ENCODE data around the gene RSPH3. TPM values are rescaled to one million over a fixed set of nuclear protein-coding genes. Genes with fewer than 3 reads are reported as not detected.
"Not testable (repeated sequence)": the region's sequence is repeated elsewhere in the genome, so short reads cannot be mapped to it uniquely, and the experiment has no call there.

RSPH3 gene
- total RNA-seq, 2 experiments from 2014 or later: 0.59 to 1.1 TPM

DNA sequence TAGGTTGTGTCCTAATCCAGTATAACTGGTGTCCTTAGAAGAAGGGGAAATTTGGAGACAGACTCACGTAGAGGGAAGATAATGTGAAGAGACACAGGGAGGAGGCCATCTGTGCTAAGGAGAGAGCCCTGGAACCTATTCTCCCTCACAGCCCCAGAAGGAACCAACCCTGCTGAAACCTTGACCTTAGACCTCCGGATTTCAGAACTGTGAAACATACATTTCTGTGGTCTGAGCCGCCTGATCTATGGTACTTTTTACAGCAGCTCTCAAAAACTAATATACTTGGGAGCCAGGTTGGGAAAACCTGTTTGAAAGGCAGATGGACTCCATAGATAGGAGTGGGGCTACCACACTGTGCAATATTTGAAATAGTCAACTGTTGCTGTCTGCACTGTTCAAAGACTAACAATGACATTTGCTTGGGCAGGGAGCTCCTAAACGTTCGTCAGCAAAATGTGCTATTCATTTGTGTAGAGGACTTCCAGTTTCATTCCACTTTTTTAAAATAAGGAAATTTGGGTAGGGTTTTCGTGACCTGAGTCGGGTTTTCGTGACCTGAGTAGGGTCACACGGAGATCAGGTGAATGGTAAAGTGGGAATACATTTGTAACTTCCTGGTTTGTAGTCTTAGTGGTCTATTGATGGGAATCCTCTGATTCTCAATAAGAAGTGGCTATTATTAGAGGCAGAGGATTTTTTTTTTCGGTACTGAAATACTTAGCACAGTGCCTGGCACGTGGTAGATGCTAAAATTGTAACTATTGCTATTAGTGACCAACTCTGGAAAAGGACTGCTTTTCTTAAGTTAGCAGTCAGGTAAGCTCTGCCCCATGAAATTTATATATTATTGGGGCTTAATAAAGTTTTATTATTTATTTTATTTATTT lies 33.4 kb upstream of the RSPH3 start:
- peak overlapping the region; percentile 21 to 28 for H3K27ac ChIP-seq (ENCODE audit: low read depth in 1 of 2, low read length in 2 of 2)

DNA sequence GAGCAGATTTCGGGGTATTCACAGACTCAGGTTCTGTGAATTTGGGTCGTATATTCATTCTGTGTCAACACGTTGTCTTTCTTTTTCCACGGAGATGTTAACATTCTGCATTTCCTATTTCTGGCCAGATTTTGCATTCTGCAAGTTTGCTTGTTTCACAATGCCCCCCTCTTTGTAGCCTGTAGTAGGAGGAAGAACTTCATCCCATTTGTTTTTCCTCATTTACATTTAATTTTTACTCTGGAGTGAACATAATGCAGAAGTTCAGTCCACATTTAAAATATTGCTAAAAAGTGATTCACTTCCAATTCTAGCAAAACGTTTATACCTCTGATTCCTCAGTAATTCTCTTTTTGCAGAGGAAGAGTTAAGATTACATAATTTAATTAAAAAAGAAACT lies 31.8 kb upstream of the RSPH3 start:
- no peaks in the 10 kb centered on the region for H3K27me3 ChIP-seq (ENCODE audit: control insufficient read depth in 1 of 2, insufficient read depth in 2 of 2, low read length in 2 of 2)
- TF ChIP-seq, protein P1, sequence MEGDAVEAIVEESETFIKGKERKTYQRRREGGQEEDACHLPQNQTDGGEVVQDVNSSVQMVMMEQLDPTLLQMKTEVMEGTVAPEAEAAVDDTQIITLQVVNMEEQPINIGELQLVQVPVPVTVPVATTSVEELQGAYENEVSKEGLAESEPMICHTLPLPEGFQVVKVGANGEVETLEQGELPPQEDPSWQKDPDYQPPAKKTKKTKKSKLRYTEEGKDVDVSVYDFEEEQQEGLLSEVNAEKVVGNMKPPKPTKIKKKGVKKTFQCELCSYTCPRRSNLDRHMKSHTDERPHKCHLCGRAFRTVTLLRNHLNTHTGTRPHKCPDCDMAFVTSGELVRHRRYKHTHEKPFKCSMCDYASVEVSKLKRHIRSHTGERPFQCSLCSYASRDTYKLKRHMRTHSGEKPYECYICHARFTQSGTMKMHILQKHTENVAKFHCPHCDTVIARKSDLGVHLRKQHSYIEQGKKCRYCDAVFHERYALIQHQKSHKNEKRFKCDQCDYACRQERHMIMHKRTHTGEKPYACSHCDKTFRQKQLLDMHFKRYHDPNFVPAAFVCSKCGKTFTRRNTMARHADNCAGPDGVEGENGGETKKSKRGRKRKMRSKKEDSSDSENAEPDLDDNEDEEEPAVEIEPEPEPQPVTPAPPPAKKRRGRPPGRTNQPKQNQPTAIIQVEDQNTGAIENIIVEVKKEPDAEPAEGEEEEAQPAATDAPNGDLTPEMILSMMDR (IDR thresholded peaks at IDR 0.05): no peak
- Mint-ChIP-seq H3K4me3 (no peak overlapping the region), H3K27ac (no peak overlapping the region), H3K4me1 (ENCODE audit: low read depth) (peaks cover 30% of the 10 kb centered on the region), H3K9me3 (no peaks in the 10 kb centered on the region), H3K36me3 (ENCODE audit: low read depth) (peaks cover 28% of the 10 kb centered on the region), H3K27me3 (no peaks in the 10 kb centered on the region)
- no peak for ATAC-seq (ENCODE audit: poor library complexity)
- H3K4me1 ChIP-seq (ENCODE audit: insufficient read depth, low read length): peaks cover 14% of the 10 kb centered on the region
- ChIA-PET POLR2A (interaction anchor here (2.3 to 5.2 kb wide), 2 partner anchors 10 to 14 kb away, joined by 12 to 21 read pairs; no protein-coding TSS in a partner anchor), CTCF (interaction anchor here (0.9 to 1.6 kb wide), 4 partner anchors 11 to 23 kb away, joined by 3 to 9 read pairs (median 3); no protein-coding TSS in a partner anchor)
- DNase-seq: no peak
- intact Hi-C loops (cut with DNase I, micrococcal nuclease): no loop called here
- peaks cover 24% of the 10 kb centered on the region for H3K36me3 ChIP-seq (ENCODE audit: insufficient read depth, low read length)
- no peaks in the 10 kb centered on the region for H3K9me3 ChIP-seq (ENCODE audit: control insufficient read depth in 1 of 2, insufficient read depth in 1 of 2, low read length in 2 of 2)
- H3K4me3 ChIP-seq (ENCODE audit: low read length): no peak overlapping the region
- no peak overlapping the region for H3K27ac ChIP-seq (ENCODE audit: low read depth in 1 of 2, low read length in 2 of 2)

More for the DNA sequence above, 33.4 kb upstream of the RSPH3 start:
- no peak overlapping the region for H3K4me3 Mint-ChIP-seq
- intact Hi-C loops (cut with DNase I, micrococcal nuclease): no loop called here
- Histone ChIP-seq H3K36me3 (ENCODE audit: insufficient read depth, low read length) (peaks cover 39% of the 10 kb centered on the region), H3K4me3 (ENCODE audit: low read length) (no peak overlapping the region), H3K27me3 (ENCODE audit: control insufficient read depth in 1 of 2, insufficient read depth in 2 of 2, low read length in 2 of 2) (no peaks in the 10 kb centered on the region), H3K4me1 (ENCODE audit: insufficient read depth, low read length) (peaks cover 28% of the 10 kb centered on the region), H3K9me3 (ENCODE audit: control insufficient read depth in 1 of 2, insufficient read depth in 1 of 2, low read length in 2 of 2) (no peaks in the 10 kb centered on the region)
- DNase-seq: no peak
- TF ChIP-seq, protein P1 (IDR thresholded peaks at IDR 0.05): no peak
- peak overlapping the region; percentile 45 for H3K27ac Mint-ChIP-seq
- CTCF ChIA-PET: interaction anchor here (0.7 to 1.6 kb wide), 6 partner anchors 11 to 101 kb away, joined by 3 to 9 read pairs (median 5); no protein-coding TSS in a partner anchor
- H3K9me3 Mint-ChIP-seq: no peaks in the 10 kb centered on the region
- H3K36me3 Mint-ChIP-seq (ENCODE audit: low read depth): peaks cover 43% of the 10 kb centered on the region
- POLR2A ChIA-PET: interaction anchor here (0.6 to 5.2 kb wide), 6 partner anchors 9 to 73 kb away, joined by 3 to 21 read pairs (median 7); no protein-coding TSS in a partner anchor
- ATAC-seq (ENCODE audit: poor library complexity): no peak
- H3K4me1 Mint-ChIP-seq (ENCODE audit: low read depth): peaks cover 40% of the 10 kb centered on the region
- H3K27me3 Mint-ChIP-seq: no peaks in the 10 kb centered on the region

DNA sequence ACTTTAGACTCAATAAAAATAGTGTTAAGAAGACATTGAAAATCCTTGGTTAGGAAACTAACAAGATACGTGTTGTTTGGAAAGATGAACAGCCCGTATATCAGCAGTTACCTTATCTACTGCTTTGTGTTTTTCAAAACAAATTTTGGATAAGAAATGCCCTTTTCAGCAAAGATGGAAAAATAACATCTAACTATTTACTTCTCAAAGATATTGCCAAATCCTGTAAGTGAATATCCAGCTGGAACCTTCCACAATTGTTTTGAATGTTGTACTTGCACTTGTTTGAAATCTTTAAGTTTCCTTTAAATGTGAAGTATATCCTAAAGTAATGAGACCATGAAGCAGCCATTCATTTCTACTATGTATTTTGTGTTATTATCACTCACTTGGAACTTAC lies 30.2 kb upstream of the RSPH3 start:
- ChIA-PET CTCF (no interaction called here), POLR2A (interaction anchor here (1.1 kb wide), 1 partner anchor 15 kb away, joined by 4 read pairs; the partner anchor contains the start of gene TAGAP)
- Mint-ChIP-seq H3K36me3 (ENCODE audit: low read depth) (peaks cover 20% of the 10 kb centered on the region), H3K27ac (no peak overlapping the region), H3K4me1 (ENCODE audit: low read depth) (peaks cover 19% of the 10 kb centered on the region), H3K27me3 (no peaks in the 10 kb centered on the region), H3K9me3 (peaks cover 7% of the 10 kb centered on the region), H3K4me3 (no peak overlapping the region)
- TF ChIP-seq, protein P1 (IDR thresholded peaks at IDR 0.05): no peak
- Histone ChIP-seq H3K36me3 (ENCODE audit: insufficient read depth, low read length) (peaks cover 7% of the 10 kb centered on the region), H3K27me3 (ENCODE audit: control insufficient read depth in 1 of 2, insufficient read depth in 2 of 2, low read length in 2 of 2) (no peaks in the 10 kb centered on the region), H3K27ac (ENCODE audit: low read depth in 1 of 2, low read length in 2 of 2) (no peak overlapping the region), H3K9me3 (ENCODE audit: control insufficient read depth in 1 of 2, insufficient read depth in 1 of 2, low read length in 2 of 2) (peaks cover under 1 to 13% of the 10 kb centered on the region in 2 experiments), H3K4me1 (ENCODE audit: insufficient read depth, low read length) (no peaks in the 10 kb centered on the region), H3K4me3 (ENCODE audit: low read length) (no peak overlapping the region)
- ATAC-seq (ENCODE audit: poor library complexity): no peak
- intact Hi-C loops (cut with DNase I, micrococcal nuclease): no loop called here
- DNase-seq: no peak

DNA sequence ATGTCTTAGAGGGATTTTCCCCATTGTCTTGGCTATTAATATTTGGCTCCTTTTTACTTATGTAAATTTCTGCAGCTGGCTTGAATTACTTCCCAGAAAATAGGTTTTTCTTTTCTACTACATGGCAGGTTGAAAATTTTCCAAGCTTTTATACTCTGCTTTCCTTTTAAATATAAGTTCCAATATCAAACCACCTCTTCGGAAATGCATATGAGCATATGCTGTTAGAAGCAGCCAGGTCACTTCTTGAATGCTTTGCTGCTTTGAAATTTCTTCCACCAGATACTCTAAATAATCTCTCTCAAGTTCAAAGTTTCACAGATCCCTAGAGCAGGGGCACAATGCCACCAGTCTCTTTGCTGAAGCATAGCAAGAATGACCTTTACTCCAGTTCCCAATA lies 25.2 kb upstream of the RSPH3 start:
- H3K27ac Mint-ChIP-seq: not testable (repeated sequence)
- H3K36me3 Mint-ChIP-seq (ENCODE audit: low read depth): peaks cover 32% of the 10 kb centered on the region

More for the DNA sequence above, 25.2 kb upstream of the RSPH3 start:
- H3K36me3 ChIP-seq (ENCODE audit: insufficient read depth, low read length); H3K4me1 Mint-ChIP-seq (ENCODE audit: low read depth); H3K27me3 ChIP-seq (ENCODE audit: control insufficient read depth in 1 of 2, insufficient read depth in 2 of 2, low read length in 2 of 2); H3K27ac ChIP-seq (ENCODE audit: low read depth in 1 of 2, low read length in 2 of 2); H3K4me3 ChIP-seq (ENCODE audit: low read length); ATAC-seq (ENCODE audit: poor library complexity); H3K27me3 Mint-ChIP-seq; DNase-seq; POLR2A ChIA-PET; intact Hi-C loops (cut with DNase I, micrococcal nuclease); H3K4me3 Mint-ChIP-seq; H3K4me1 ChIP-seq (ENCODE audit: insufficient read depth, low read length); CTCF ChIA-PET: not testable (repeated sequence)
- peaks cover 15% of the 10 kb centered on the region for H3K9me3 Mint-ChIP-seq
- peaks cover 10 to 25% of the 10 kb centered on the region in 2 experiments for H3K9me3 ChIP-seq (ENCODE audit: control insufficient read depth in 1 of 2, insufficient read depth in 1 of 2, low read length in 2 of 2)
